Liver (tissue), 9 donors: ENCODE measurements around the gene DLX5. TPM values are rescaled to one million over a fixed set of nuclear protein-coding genes. Genes with fewer than 3 reads are reported as not detected.

Experiments
- DNase-seq: peaks from one replicate; pipeline ENCODE4 v3.0.0-alpha.2; 2017; ENCODE audit warnings: low spot score
- H3K27ac ChIP-seq, 2 donors: one replicate each; pipeline ENCODE4 v1.7.0; 2013; ENCODE audit warnings: inconsistent platforms in 2 of 2, low read length in 2 of 2, control low read depth in 1 of 2, low read depth in 1 of 2, mild to moderate bottlenecking in 1 of 2
- H3K27me3 ChIP-seq, 4 donors: one replicate each; pipeline versions ENCODE4 v1.6.1 to v1.7.0; 2013; ENCODE audit warnings: low read length in 3 of 4, inconsistent platforms in 1 of 4, mild to moderate bottlenecking in 1 of 4, moderate library complexity in 1 of 4; ENCODE audit not compliant: control insufficient read depth in 4 of 4, insufficient read depth in 4 of 4
- H3K36me3 ChIP-seq, 4 donors: one replicate each; pipeline versions ENCODE4 v1.6.1 to v1.7.0; 2013; ENCODE audit warnings: low read length in 3 of 4, mild to moderate bottlenecking in 3 of 4, low read depth in 1 of 4, moderate library complexity in 1 of 4; ENCODE audit not compliant: control insufficient read depth in 4 of 4, insufficient read depth in 3 of 4
- H3K4me1 ChIP-seq, 4 donors: one replicate each; pipeline versions ENCODE4 v1.6.1 to v1.7.0; 2013; ENCODE audit warnings: low read length in 3 of 4, mild to moderate bottlenecking in 3 of 4, moderate library complexity in 1 of 4; ENCODE audit not compliant: control insufficient read depth in 4 of 4, insufficient read depth in 4 of 4
- H3K4me3 ChIP-seq, 3 donors: one replicate each; pipeline versions ENCODE4 v1.6.1 to v1.7.0; 2013; ENCODE audit warnings: low read length in 3 of 3, control low read depth in 1 of 3, low read depth in 1 of 3, mild to moderate bottlenecking in 1 of 3
- H3K9ac ChIP-seq, 2 donors: one replicate each; pipeline ENCODE4 v1.7.0; 2013; ENCODE audit warnings: low read length in 2 of 2, mild to moderate bottlenecking in 2 of 2, moderate library complexity in 2 of 2, control low read depth in 1 of 2, low read depth in 1 of 2
- H3K9me3 ChIP-seq, 4 donors: one replicate each; pipeline versions ENCODE4 v1.6.1 to v1.7.0; 2013; ENCODE audit warnings: low read length in 3 of 4; ENCODE audit not compliant: control insufficient read depth in 4 of 4
- EGR1 ChIP-seq, 2 donors: IDR thresholded peaks; 2 replicates each; pipeline ENCODE4 v1.6.1; 2016 to 2018; ENCODE audit warnings: antibody characterized with exemption in 2 of 2, low read depth in 2 of 2
- FOXA1 ChIP-seq: IDR thresholded peaks from 2 replicates; pipeline ENCODE4 v1.6.1; 2016; ENCODE audit warnings: antibody characterized with exemption
- GABPA ChIP-seq, 2 donors: IDR thresholded peaks in 1 of 2; conservative IDR thresholded peaks in 1 of 2; 2 replicates each; pipeline ENCODE4 v1.6.1; 2016; ENCODE audit warnings: antibody characterized with exemption in 2 of 2, mild to moderate bottlenecking in 1 of 2, moderate library complexity in 1 of 2
- HNF4A ChIP-seq, 2 donors: conservative IDR thresholded peaks; 2 replicates each; pipeline ENCODE4 v1.6.1; 2016; ENCODE audit warnings: antibody characterized with exemption in 2 of 2, mild to moderate bottlenecking in 2 of 2
- HNF4G ChIP-seq: IDR thresholded peaks from 2 replicates; pipeline ENCODE4 v1.6.1; 2016; ENCODE audit warnings: antibody characterized with exemption
- JUND ChIP-seq, 2 donors: IDR thresholded peaks; 2 replicates each; pipeline ENCODE4 v1.6.1; 2016; ENCODE audit warnings: antibody characterized with exemption in 2 of 2
- NR2F2 ChIP-seq: IDR thresholded peaks from 2 replicates; pipeline ENCODE4 v1.6.1; 2016; ENCODE audit warnings: antibody characterized with exemption
- RAD21 ChIP-seq, 2 donors: IDR thresholded peaks; 2 replicates each; pipeline ENCODE4 v1.6.1; 2016; ENCODE audit warnings: antibody characterized with exemption in 2 of 2, mild to moderate bottlenecking in 2 of 2
- REST ChIP-seq: IDR thresholded peaks from 2 replicates; pipeline ENCODE4 v1.6.1; 2016; ENCODE audit warnings: antibody characterized with exemption, mild to moderate bottlenecking
- SP1 ChIP-seq: IDR thresholded peaks from 2 replicates; pipeline ENCODE4 v1.6.1; 2018; ENCODE audit warnings: antibody characterized with exemption, mild to moderate bottlenecking
- TAF1 ChIP-seq: conservative IDR thresholded peaks from 2 replicates; pipeline ENCODE4 v1.6.1; 2016; ENCODE audit warnings: antibody characterized with exemption, mild to moderate bottlenecking
- YY1 ChIP-seq: IDR thresholded peaks from 2 replicates; pipeline ENCODE4 v1.6.1; 2016; ENCODE audit warnings: antibody characterized with exemption, mild to moderate bottlenecking
- ZBTB33 ChIP-seq: IDR thresholded peaks from 2 replicates; pipeline ENCODE4 v1.6.1; 2016; ENCODE audit warnings: antibody characterized with exemption
- WGBS: extraction: QIAGEN DNeasy Blood & Tissue Kit; methylation state at CpG from one replicate; pipeline ENCODE4 v1.1.7; 2013; 5-methylcytosine and 5-hydroxymethylcytosine counted together
- polyA plus RNA-seq, 2 donors: library from polyadenylated mRNA; stranded (reverse) in 1 of 2; unstranded in 1 of 2; fragments of 200-250 nt in 1 of 2; fragments of >200 nt in 1 of 2; fragmentation: Nextera tagmentation in 1 of 2; extraction: Ambion mirVana in 1 of 2; gene quantifications; one replicate each; pipeline versions ENCODE4 v1.2.1 to v1.2.3, GENCODE V29; 2013 to 2015
- total RNA-seq, 2 donors: library from RNA; depleted of rRNA; stranded (reverse); fragments of >200 nt; gene quantifications; one replicate each; pipeline ENCODE4 v1.2.3, GENCODE V29; 2014
- TF ChIP-seq, protein P1 (sequence below): fragments of 150-350 bp; IDR thresholded peaks from 2 replicates; pipeline ENCODE4 v1.5.1; 2017; ENCODE audit warnings: improper control_type of control experiment, low read depth, low read length; ENCODE audit not compliant: missing input control
- TF ChIP-seq, protein P2 (sequence below): IDR thresholded peaks from 2 replicates; pipeline ENCODE4 v1.6.1; 2016; ENCODE audit warnings: antibody characterized with exemption
- TF ChIP-seq, protein P3 (sequence below): IDR thresholded peaks from 2 replicates; pipeline ENCODE4 v1.6.1; 2016; ENCODE audit warnings: antibody characterized with exemption
- donor health status: healthy.
- donor health status: healthy.
- donor health status: healthy.
- donor health status: healthy.
- donor health status: healthy.

Gene DLX5
- total and polyA plus RNA-seq, 4 donors = not detected

DNA sequence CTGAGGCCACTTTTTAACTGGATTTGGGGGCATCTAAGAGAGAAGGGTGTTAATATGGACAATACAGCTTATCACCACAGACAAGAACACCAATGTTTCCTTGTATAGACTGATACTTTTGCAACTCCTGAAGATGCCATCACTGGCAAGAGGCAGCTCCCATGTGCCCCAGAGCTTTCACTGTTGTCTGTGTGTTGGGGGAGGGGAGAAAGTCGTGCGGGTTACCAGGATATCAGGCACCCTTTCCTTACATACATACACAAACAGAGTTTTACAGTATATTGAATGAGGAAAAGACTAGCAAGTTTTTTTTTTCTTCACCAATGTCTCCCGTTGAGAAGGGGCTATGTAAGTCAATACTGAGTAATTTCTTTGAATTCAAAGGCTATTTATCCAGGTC lies 23.4 kb downstream of the DLX5 start:
- Histone ChIP-seq H3K27ac (no peak overlapping the region), H3K9ac (no peak overlapping the region), H3K27me3 (peaks cover 5 to 58% (median 31%) of the 10 kb centered on the region in 4 donors), H3K4me3 (no peak overlapping the region), H3K9me3 (peaks cover 0 to 7% (median under 1%) of the 10 kb centered on the region in 4 donors), H3K4me1 (peaks cover 0 to 11% (median 7%) of the 10 kb centered on the region in 4 donors), H3K36me3 (no peaks in the 10 kb centered on the region)
- DNase-seq = no peak
- TF ChIP-seq, protein P1, sequence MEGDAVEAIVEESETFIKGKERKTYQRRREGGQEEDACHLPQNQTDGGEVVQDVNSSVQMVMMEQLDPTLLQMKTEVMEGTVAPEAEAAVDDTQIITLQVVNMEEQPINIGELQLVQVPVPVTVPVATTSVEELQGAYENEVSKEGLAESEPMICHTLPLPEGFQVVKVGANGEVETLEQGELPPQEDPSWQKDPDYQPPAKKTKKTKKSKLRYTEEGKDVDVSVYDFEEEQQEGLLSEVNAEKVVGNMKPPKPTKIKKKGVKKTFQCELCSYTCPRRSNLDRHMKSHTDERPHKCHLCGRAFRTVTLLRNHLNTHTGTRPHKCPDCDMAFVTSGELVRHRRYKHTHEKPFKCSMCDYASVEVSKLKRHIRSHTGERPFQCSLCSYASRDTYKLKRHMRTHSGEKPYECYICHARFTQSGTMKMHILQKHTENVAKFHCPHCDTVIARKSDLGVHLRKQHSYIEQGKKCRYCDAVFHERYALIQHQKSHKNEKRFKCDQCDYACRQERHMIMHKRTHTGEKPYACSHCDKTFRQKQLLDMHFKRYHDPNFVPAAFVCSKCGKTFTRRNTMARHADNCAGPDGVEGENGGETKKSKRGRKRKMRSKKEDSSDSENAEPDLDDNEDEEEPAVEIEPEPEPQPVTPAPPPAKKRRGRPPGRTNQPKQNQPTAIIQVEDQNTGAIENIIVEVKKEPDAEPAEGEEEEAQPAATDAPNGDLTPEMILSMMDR = no peak
- TF ChIP-seq ZBTB33 (no peak), TAF1 (no peak), JUND (IDR thresholded peaks at IDR 0.05) (no peak), REST (no peak)
- WGBS = 14% methylated on average over 3 of the region's 3 CpGs

DNA sequence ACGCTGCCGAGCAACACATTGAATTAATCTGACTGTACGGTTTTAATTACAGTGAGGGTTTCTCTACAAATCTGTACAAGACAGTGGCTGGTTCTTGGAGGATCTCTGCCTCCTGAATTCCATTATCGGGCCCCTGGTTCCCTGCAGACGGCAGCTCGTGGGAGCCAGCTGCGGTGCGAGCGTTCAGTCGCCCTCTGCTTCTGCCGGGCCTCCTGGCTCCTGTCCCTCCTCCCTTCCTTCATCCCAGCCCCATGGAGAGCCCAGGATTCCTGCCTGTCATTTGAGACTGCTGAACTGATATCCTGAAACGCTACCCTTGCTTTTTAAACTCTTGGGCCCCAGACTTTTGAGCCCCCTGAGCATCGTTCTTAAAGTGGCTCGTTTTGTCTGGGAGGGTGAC lies 25.9 kb downstream of the DLX5 start:
- no peak for DNase-seq
- H3K9ac ChIP-seq = no peak overlapping the region
- H3K27me3 ChIP-seq = peaks cover 7 to 52% (median 28%) of the 10 kb centered on the region in 4 donors
- peaks cover 0 to under 1% (median 0%) of the 10 kb centered on the region in 4 donors for H3K4me1 ChIP-seq
- no peak overlapping the region for H3K4me3 ChIP-seq
- H3K36me3 ChIP-seq = no peaks in the 10 kb centered on the region
- no peak overlapping the region for H3K27ac ChIP-seq
- 6% methylated on average over 14 of the region's 14 CpGs for WGBS
- H3K9me3 ChIP-seq = peaks cover 0 to 7% (median 0%) of the 10 kb centered on the region in 4 donors
- TF ChIP-seq RAD21 (IDR thresholded peaks at IDR 0.05) = no peak
- TF ChIP-seq EGR1 (IDR thresholded peaks at IDR 0.05; ENCODE audit: low read depth in 2 of 2) = no peak
- TF ChIP-seq, protein P1 = no peak
- TF ChIP-seq, protein P2, sequence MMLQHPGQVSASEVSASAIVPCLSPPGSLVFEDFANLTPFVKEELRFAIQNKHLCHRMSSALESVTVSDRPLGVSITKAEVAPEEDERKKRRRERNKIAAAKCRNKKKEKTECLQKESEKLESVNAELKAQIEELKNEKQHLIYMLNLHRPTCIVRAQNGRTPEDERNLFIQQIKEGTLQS = no peak
- TF ChIP-seq YY1 = no peak
- no peak for TF ChIP-seq ZBTB33
- TF ChIP-seq NR2F2 = no peak
- no peak for TF ChIP-seq HNF4G
- TF ChIP-seq GABPA (IDR thresholded peaks at IDR 0.05 in 1 of 2, conservative IDR thresholded peaks at IDR 0.05 in 1 of 2) = no peak
- no peak for TF ChIP-seq SP1
- TF ChIP-seq, protein P3, sequence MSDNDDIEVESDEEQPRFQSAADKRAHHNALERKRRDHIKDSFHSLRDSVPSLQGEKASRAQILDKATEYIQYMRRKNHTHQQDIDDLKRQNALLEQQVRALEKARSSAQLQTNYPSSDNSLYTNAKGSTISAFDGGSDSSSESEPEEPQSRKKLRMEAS = no peak
- TF ChIP-seq FOXA1 = no peak
- no peak for TF ChIP-seq REST
- no peak for TF ChIP-seq HNF4A (conservative IDR thresholded peaks at IDR 0.05)
